Uterus (tissue), 2 donors: Measurements from ENCODE around the gene ZBTB47.

ENCODE experiments used
- POLR2A ChIP-seq, 2 donors: fragments of 450-650 bp; IDR thresholded peaks; one replicate each; pipeline ENCODE4 v1.6.1; 2016; ENCODE audit warnings: antibody characterized with exemption in 2 of 2, mild to moderate bottlenecking in 1 of 2, moderate library complexity in 1 of 2
- TF ChIP-seq, protein P1 (sequence below), 4 experiments: fragments of 200-600 bp in 2 of 4; fragments of 450-650 bp in 2 of 4; sonication (generic) in 2 of 4; IDR thresholded peaks; one replicate each; pipeline ENCODE4 v1.5.1; 2016 to 2019; ENCODE audit warnings: antibody characterized with exemption in 4 of 4, mild to moderate bottlenecking in 2 of 4, moderate library complexity in 1 of 4

GRCh38 chr3:42683875-42684598 lies 30.5 kb downstream of the ZBTB47 start:
- no peak for TF ChIP-seq POLR2A (IDR thresholded peaks at IDR 0.05)
- TF ChIP-seq, protein P1, sequence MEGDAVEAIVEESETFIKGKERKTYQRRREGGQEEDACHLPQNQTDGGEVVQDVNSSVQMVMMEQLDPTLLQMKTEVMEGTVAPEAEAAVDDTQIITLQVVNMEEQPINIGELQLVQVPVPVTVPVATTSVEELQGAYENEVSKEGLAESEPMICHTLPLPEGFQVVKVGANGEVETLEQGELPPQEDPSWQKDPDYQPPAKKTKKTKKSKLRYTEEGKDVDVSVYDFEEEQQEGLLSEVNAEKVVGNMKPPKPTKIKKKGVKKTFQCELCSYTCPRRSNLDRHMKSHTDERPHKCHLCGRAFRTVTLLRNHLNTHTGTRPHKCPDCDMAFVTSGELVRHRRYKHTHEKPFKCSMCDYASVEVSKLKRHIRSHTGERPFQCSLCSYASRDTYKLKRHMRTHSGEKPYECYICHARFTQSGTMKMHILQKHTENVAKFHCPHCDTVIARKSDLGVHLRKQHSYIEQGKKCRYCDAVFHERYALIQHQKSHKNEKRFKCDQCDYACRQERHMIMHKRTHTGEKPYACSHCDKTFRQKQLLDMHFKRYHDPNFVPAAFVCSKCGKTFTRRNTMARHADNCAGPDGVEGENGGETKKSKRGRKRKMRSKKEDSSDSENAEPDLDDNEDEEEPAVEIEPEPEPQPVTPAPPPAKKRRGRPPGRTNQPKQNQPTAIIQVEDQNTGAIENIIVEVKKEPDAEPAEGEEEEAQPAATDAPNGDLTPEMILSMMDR (IDR thresholded peaks at IDR 0.05) = no peak
